OCI-LY7 (cell line): ENCODE results near the gene RNF212B. TPM values are rescaled to one million over a fixed set of nuclear protein-coding genes. Genes with fewer than 3 reads are reported as not detected.
A peak's percentile ranks its signal among the peaks of the same experiment; 100 is the strongest.

Experiments
- BruUV-seq: library from RNA; stranded (reverse); fragments of 400-500 nt; replicated peaks from 2 replicates; lab custom pipeline; 2021; lab: Mats Ljungman, UMichigan
- CTCF ChIA-PET: fragments of 300-600 bp; sonication (Branson Sonifier 250); formaldehyde crosslinking; loops from one replicate; lab custom pipeline; 2022; ENCODE audit warnings: antibody characterized with exemption; ENCODE audit not compliant: unreplicated experiment; lab: Charles Lee
- POLR2A ChIA-PET: fragments of 300-600 bp; sonication (Branson Sonifier 250); formaldehyde crosslinking; loops from one replicate; lab custom pipeline; 2022; ENCODE audit warnings: antibody characterized with exemption; lab: Charles Lee
- DNase-seq: peaks from one replicate; pipeline ENCODE4 v3.0.0-alpha.2; 2015; ENCODE audit warnings: low spot score
- H2AFZ ChIP-seq: fragments of 200-600 bp; sonication (generic), shearing (Covaris generic); 2 replicates; pipeline ENCODE4 v1.6.1; 2014; ENCODE audit warnings: mild to moderate bottlenecking, antibody characterized with exemption, low read length, moderate library complexity
- H3K27ac ChIP-seq: fragments of 200-600 bp; sonication (generic); 2 replicates; pipeline ENCODE4 v1.5.1; 2014; ENCODE audit warnings: mixed run types, low read depth, mild to moderate bottlenecking, moderate library complexity, low read length, inconsistent platforms; ENCODE audit not compliant: poor library complexity, severe bottlenecking
- H3K36me3 ChIP-seq: fragments of 200-600 bp; sonication (generic); 2 replicates; pipeline ENCODE4 v1.6.1; 2014; ENCODE audit warnings: mild to moderate bottlenecking, antibody characterized with exemption, low read length, moderate library complexity, mixed read lengths; ENCODE audit not compliant: insufficient read depth
- H3K4me1 ChIP-seq: fragments of 200-600 bp; sonication (generic); 2 replicates; pipeline ENCODE4 v1.5.1; 2014; ENCODE audit warnings: mild to moderate bottlenecking, low read length; ENCODE audit not compliant: insufficient read depth, poor library complexity, severe bottlenecking
- H3K4me2 ChIP-seq: fragments of 200-600 bp; sonication (generic); 2 replicates; pipeline ENCODE4 v1.6.1; 2014; ENCODE audit warnings: mild to moderate bottlenecking, low read length
- H3K4me3 ChIP-seq: fragments of 200-600 bp; sonication (generic); 2 replicates; pipeline ENCODE4 v1.5.1; 2014; ENCODE audit warnings: mild to moderate bottlenecking, low read depth, low read length; ENCODE audit not compliant: poor library complexity, severe bottlenecking
- H3K79me2 ChIP-seq: fragments of 200-600 bp; sonication (generic); 2 replicates; pipeline ENCODE4 v1.6.1; 2016; ENCODE audit warnings: low read depth, mild to moderate bottlenecking, low read length, moderate library complexity, mixed read lengths; ENCODE audit not compliant: insufficient read depth
- H3K9me2 ChIP-seq: fragments of 200-600 bp; sonication (generic); 2 replicates; pipeline ENCODE4 v1.6.1; 2016; ENCODE audit warnings: mild to moderate bottlenecking, low read length, mixed read lengths; ENCODE audit not compliant: insufficient read depth
- H3K9me3 ChIP-seq: fragments of 200-600 bp; sonication (generic); 2 replicates; pipeline ENCODE4 v1.6.1; 2014; ENCODE audit warnings: mild to moderate bottlenecking, mixed run types, low read length, mixed read lengths
- H4K20me1 ChIP-seq: fragments of 200-600 bp; sonication (generic); 2 replicates; pipeline ENCODE4 v1.6.1; 2014; ENCODE audit warnings: mild to moderate bottlenecking, antibody characterized with exemption, low read length, moderate library complexity, mixed read lengths; ENCODE audit not compliant: insufficient read depth
- CTCF ChIP-seq: fragments of 200-600 bp; sonication (generic); conservative IDR thresholded peaks from 2 replicates; pipeline ENCODE4 v1.5.1; 2014; ENCODE audit warnings: mild to moderate bottlenecking, antibody characterized with exemption, low read length, moderate library complexity, mixed read lengths
- EZH2phosphoT487 ChIP-seq: fragments of 200-600 bp; sonication (generic); IDR thresholded peaks from 2 replicates; pipeline ENCODE4 v1.6.1; 2018; ENCODE audit warnings: low read depth, borderline replicate concordance, mild to moderate bottlenecking, mixed run types, antibody characterized with exemption, low read length, moderate library complexity, mixed read lengths
- intact Hi-C: fragments of 100-400 bp; cut with micrococcal nuclease; formaldehyde crosslinking; loops from one replicate; pipeline ENCODE4 v1.10.0; 2022; ENCODE audit not compliant: unreplicated experiment
- total RNA-seq, 2 experiments: library from RNA; depleted of rRNA in 1 of 2; stranded (reverse); fragments of >200 nt in 1 of 2; shearing (Covaris generic) in 1 of 2; gene quantifications; 2 replicates each; pipeline ENCODE4 v1.2.3, GENCODE V29; 2014 to 2022

Gene RNF212B
- total RNA-seq, 2 experiments from 2014 or later = not detected

- Histone ChIP-seq H3K36me3 (peaks cover 30% of the 10 kb centered on the region), H3K9me3 (no peaks in the 10 kb centered on the region), H3K4me2 (peak overlapping the region; percentile 100), H3K4me3 (peak overlapping the region; percentile 96), H2AFZ (peak overlapping the region; percentile 79), H3K9me2 (no peaks in the 10 kb centered on the region), H3K79me2 (peaks cover 10% of the 10 kb centered on the region; the same call in 1 of the 2 replicates), H3K4me1 (peaks cover 34% of the 10 kb centered on the region), H4K20me1 (no peaks in the 10 kb centered on the region), H3K27ac (peak overlapping the region; percentile 88)
- ChIA-PET CTCF (interaction anchor here (0.9 to 1.5 kb wide), 4 partner anchors 15 to 1033 kb away, joined by 3 to 9 read pairs (median 4); partner anchors contain the start of gene PABPN1), POLR2A (interaction anchor here (0.7 to 9.4 kb wide), 10 partner anchors 9 to 374 kb away, joined by 3 to 122 read pairs (median 3); partner anchors contain the start of genes ACIN1, C14orf119 and PABPN1)
- no TSS peak for BruUV-seq
- TF ChIP-seq CTCF = peak; percentile 79
- TF ChIP-seq EZH2phosphoT487 = no peak
- intact Hi-C loops = loop anchor here (1.0 to 10.0 kb wide), 7 partner anchors 15 to 843 kb away; partner anchors contain the start of genes EMC9, HOMEZ, PABPN1 and PSME2
- DNase-seq = peak; percentile 99
Observed at GRCh38 chr14:23301288-23301968, 63.7 kb downstream of the RNF212B start.

GRCh38 chr14:23301969-23302289 lies 64.2 kb downstream of the RNF212B start:
- BruUV-seq = no TSS peak
- POLR2A ChIA-PET = interaction anchor here (0.5 to 9.4 kb wide), 6 partner anchors 9 to 827 kb away, joined by 3 to 122 read pairs (median 7); partner anchors contain the start of genes ACIN1, C14orf119, HOMEZ and PABPN1

More at GRCh38 chr14:23301969-23302289, 64.2 kb downstream of the RNF212B start:
- H3K4me2 ChIP-seq = peak overlapping the region; percentile 99
- no peak for DNase-seq
- H4K20me1 ChIP-seq = no peaks in the 10 kb centered on the region
- peak overlapping the region; percentile 79 for H2AFZ ChIP-seq
- intact Hi-C loops = loop anchor here (1.0 to 10.0 kb wide), 7 partner anchors 16 to 843 kb away; partner anchors contain the start of genes EMC9, HOMEZ, PABPN1 and PSME2
- H3K27ac ChIP-seq = peak overlapping the region; percentile 88
- CTCF ChIA-PET = interaction anchor here (0.9 kb wide), 1 partner anchor 15 kb away, joined by 3 read pairs; no protein-coding TSS in a partner anchor
- no peaks in the 10 kb centered on the region for H3K9me3 ChIP-seq
- TF ChIP-seq CTCF (no peak), EZH2phosphoT487 (no peak)
- peaks cover 34% of the 10 kb centered on the region for H3K4me1 ChIP-seq
- H3K36me3 ChIP-seq = peaks cover 25% of the 10 kb centered on the region
- H3K79me2 ChIP-seq = peaks cover 10% of the 10 kb centered on the region; the same call in 1 of the 2 replicates
- H3K4me3 ChIP-seq = peak overlapping the region; percentile 96
- no peaks in the 10 kb centered on the region for H3K9me2 ChIP-seq
